MM.1S (cell line): ENCODE data around the gene CRLF3.

Source experiments
- CTCF ChIP-seq: fragments of 300-600 bp; sonication (generic); IDR thresholded peaks from 2 replicates; pipeline ENCODE4 v1.5.1; 2016; ENCODE audit warnings: antibody characterized with exemption, low read length, mixed read lengths
- EZH2 ChIP-seq: fragments of 300-600 bp; sonication (generic); optimal IDR thresholded peaks from 2 replicates; pipeline ENCODE3; 2017; ENCODE audit warnings: low read depth, mild to moderate bottlenecking, antibody characterized with exemption, low read length, mixed read lengths
- EZH2phosphoT487 ChIP-seq: fragments of 300-600 bp; sonication (generic); IDR thresholded peaks from 2 replicates; pipeline ENCODE4 v1.6.1; 2018; ENCODE audit warnings: antibody characterized with exemption, low read length

- TF ChIP-seq CTCF (no peak), EZH2phosphoT487 (no peak), EZH2 (no peak)
Observed at GRCh38 chr17:30823421-30823820, 1.1 kb downstream of the CRLF3 start.
